Rectal smooth muscle tissue (tissue), 1 donor: ENCODE results near the gene ZNF782.
"Not testable (repeated sequence)": the region's sequence is repeated elsewhere in the genome, so short reads cannot be mapped to it uniquely, and the experiment has no call there.

Experiments
- H3K27ac ChIP-seq: one replicate; pipeline ENCODE4 v1.7.0; 2013; ENCODE audit warnings: low read depth, low read length, inconsistent platforms
- H3K27me3 ChIP-seq: one replicate; pipeline ENCODE4 v1.7.0; 2013; ENCODE audit warnings: low read length; ENCODE audit not compliant: control insufficient read depth, insufficient read depth
- H3K36me3 ChIP-seq: one replicate; pipeline ENCODE4 v1.7.0; 2013; ENCODE audit warnings: low read length; ENCODE audit not compliant: control insufficient read depth, insufficient read depth
- H3K4me1 ChIP-seq: one replicate; pipeline ENCODE4 v1.7.0; 2013; ENCODE audit warnings: low read length; ENCODE audit not compliant: control insufficient read depth, insufficient read depth
- H3K4me3 ChIP-seq: one replicate; pipeline ENCODE4 v1.7.0; 2013; ENCODE audit warnings: low read length
- H3K9ac ChIP-seq: one replicate; pipeline ENCODE4 v1.7.0; 2013; ENCODE audit warnings: low read length

The ZNF782 gene

GRCh38 chr9:96813607-96814006, 40.7 kb downstream of the ZNF782 start:
- no peak overlapping the region for H3K9ac ChIP-seq
- H3K27me3 ChIP-seq: no peaks in the 10 kb centered on the region
- peaks cover 7% of the 10 kb centered on the region for H3K36me3 ChIP-seq
- no peaks in the 10 kb centered on the region for H3K4me1 ChIP-seq
- no peak overlapping the region for H3K4me3 ChIP-seq
- H3K27ac ChIP-seq: no peak overlapping the region

- not testable (repeated sequence) for H3K36me3 ChIP-seq, H3K4me1 ChIP-seq, H3K27me3 ChIP-seq, H3K4me3 ChIP-seq, H3K9ac ChIP-seq, H3K27ac ChIP-seq
These were observed 55.4 kb downstream of the ZNF782 start for GRCh38 chr9:96798959-96799358.

DNA sequence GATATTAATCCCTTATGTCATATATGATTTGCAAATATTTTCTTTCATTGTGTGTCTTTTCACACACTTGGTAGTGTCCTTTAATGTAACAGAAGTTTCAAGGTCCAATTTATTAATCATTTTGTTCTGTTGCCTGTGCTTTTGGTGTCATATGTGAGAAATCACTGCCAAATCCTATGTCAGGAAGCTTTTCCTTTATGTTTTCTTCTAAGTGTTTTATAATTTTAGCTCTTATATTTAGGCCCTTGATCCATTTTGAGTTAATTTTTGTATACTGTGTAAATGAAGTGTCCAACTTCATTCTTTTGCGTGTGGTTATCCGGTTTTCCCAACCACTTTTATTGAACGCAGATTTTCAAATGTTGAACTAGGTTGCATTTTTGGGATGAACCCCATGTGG, 70.3 kb downstream of the ZNF782 start:
- no peak overlapping the region for H3K4me3 ChIP-seq
- no peaks in the 10 kb centered on the region for H3K27me3 ChIP-seq
- no peak overlapping the region for H3K27ac ChIP-seq
- no peaks in the 10 kb centered on the region for H3K4me1 ChIP-seq
- H3K9ac ChIP-seq: no peak overlapping the region
- H3K36me3 ChIP-seq: no peaks in the 10 kb centered on the region

- no peaks in the 10 kb centered on the region for H3K36me3 ChIP-seq
These were observed 72.1 kb downstream of the ZNF782 start for GRCh38 chr9:96782235-96782634.

DNA sequence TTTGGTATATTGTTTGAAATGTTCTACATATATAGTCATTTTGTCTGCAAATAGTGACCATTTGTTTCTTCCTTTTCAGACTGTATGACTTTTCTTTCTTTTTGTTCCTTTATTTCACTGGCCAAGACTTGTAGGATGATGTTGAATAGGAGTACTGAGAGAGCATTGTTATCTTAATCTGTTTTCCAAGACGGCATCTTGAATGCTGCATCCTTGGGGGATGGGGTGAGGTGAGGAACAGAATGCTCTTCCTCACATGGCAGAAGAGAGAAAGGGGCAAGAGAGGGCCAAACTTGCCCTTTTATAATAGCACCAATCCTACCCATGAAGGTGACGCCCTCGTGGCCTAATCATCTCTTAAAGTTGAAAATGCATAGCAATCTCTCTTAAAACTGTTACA, 72.8 kb downstream of the ZNF782 start:
- Histone ChIP-seq H3K27me3 (no peaks in the 10 kb centered on the region), H3K36me3 (no peaks in the 10 kb centered on the region), H3K9ac (no peak overlapping the region), H3K27ac (no peak overlapping the region), H3K4me1 (peaks cover 5% of the 10 kb centered on the region), H3K4me3 (no peak overlapping the region)

More at GRCh38 chr9:96782235-96782634, 72.1 kb downstream of the ZNF782 start:
- no peaks in the 10 kb centered on the region for H3K27me3 ChIP-seq
- no peak overlapping the region for H3K9ac ChIP-seq
- H3K4me1 ChIP-seq: peaks cover 1% of the 10 kb centered on the region
- H3K4me3 ChIP-seq: no peak overlapping the region
- H3K27ac ChIP-seq: no peak overlapping the region

- Histone ChIP-seq H3K4me1 (peaks cover 5% of the 10 kb centered on the region), H3K9ac (no peak overlapping the region), H3K36me3 (peaks cover 10% of the 10 kb centered on the region), H3K27ac (no peak overlapping the region), H3K4me3 (no peak overlapping the region), H3K27me3 (no peaks in the 10 kb centered on the region)
These were observed 75.2 kb downstream of the ZNF782 start for GRCh38 chr9:96779089-96779488.

- Histone ChIP-seq H3K4me1 (peaks cover 5% of the 10 kb centered on the region), H3K27ac (peak overlapping the region; percentile 47), H3K27me3 (no peaks in the 10 kb centered on the region), H3K9ac (no peak overlapping the region), H3K36me3 (peaks cover 13% of the 10 kb centered on the region), H3K4me3 (peak overlapping the region; percentile 66)
These were observed 76.9 kb downstream of the ZNF782 start for GRCh38 chr9:96777426-96777864.

GRCh38 chr9:96771124-96771523, 83.2 kb downstream of the ZNF782 start:
- H3K9ac ChIP-seq: no peak overlapping the region
- peaks cover 17% of the 10 kb centered on the region for H3K36me3 ChIP-seq
- no peak overlapping the region for H3K27ac ChIP-seq
- no peaks in the 10 kb centered on the region for H3K27me3 ChIP-seq
- no peak overlapping the region for H3K4me3 ChIP-seq
- no peaks in the 10 kb centered on the region for H3K4me1 ChIP-seq

GRCh38 chr9:96769989-96770388, 84.3 kb downstream of the ZNF782 start:
- H3K36me3 ChIP-seq: peaks cover 19% of the 10 kb centered on the region
- no peaks in the 10 kb centered on the region for H3K27me3 ChIP-seq
- no peak overlapping the region for H3K27ac ChIP-seq
- H3K4me1 ChIP-seq: no peaks in the 10 kb centered on the region
- no peak overlapping the region for H3K9ac ChIP-seq
- no peak overlapping the region for H3K4me3 ChIP-seq
